Retinal pigment epithelial cell (primary cell): ENCODE results near the gene CP.
"Not testable (repeated sequence)": the region's sequence is repeated elsewhere in the genome, so short reads cannot be mapped to it uniquely, and the experiment has no call there.

Experiments
- DNase-seq: peaks from one replicate; pipeline ENCODE4 v3.0.0-alpha.2; 2010; ENCODE audit warnings: low read depth
- H3K4me3 ChIP-seq: 2 replicates; pipeline ENCODE4 v1.5.1; 2011; ENCODE audit warnings: mild to moderate bottlenecking, low read length, control low read depth, moderate library complexity
- TF ChIP-seq, protein P1 (sequence below): conservative IDR thresholded peaks from 2 replicates; pipeline ENCODE4 v1.5.1; 2011; ENCODE audit warnings: low read depth, low read length, control low read depth, inconsistent platforms

Gene CP

DNA sequence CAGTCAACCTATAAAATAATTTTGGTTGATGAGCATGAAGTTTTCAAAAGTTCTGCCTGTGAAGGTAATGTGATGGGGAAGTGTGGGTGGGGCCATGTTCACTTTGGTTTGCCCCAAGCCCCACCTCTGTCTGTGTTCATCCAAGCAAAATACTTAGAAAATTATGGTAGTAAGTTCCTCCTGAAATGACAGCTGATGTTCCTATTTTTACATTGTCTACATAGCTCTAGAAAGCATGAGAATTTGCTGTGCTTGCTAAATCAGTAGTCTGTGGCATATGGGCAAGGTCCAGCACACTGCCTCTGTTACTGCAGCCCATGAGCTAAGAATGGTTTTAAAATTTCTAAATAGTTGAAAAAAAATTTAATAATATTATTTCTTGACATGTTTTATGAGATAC, 21.9 kb upstream of the CP start:
- TF ChIP-seq, protein P1, sequence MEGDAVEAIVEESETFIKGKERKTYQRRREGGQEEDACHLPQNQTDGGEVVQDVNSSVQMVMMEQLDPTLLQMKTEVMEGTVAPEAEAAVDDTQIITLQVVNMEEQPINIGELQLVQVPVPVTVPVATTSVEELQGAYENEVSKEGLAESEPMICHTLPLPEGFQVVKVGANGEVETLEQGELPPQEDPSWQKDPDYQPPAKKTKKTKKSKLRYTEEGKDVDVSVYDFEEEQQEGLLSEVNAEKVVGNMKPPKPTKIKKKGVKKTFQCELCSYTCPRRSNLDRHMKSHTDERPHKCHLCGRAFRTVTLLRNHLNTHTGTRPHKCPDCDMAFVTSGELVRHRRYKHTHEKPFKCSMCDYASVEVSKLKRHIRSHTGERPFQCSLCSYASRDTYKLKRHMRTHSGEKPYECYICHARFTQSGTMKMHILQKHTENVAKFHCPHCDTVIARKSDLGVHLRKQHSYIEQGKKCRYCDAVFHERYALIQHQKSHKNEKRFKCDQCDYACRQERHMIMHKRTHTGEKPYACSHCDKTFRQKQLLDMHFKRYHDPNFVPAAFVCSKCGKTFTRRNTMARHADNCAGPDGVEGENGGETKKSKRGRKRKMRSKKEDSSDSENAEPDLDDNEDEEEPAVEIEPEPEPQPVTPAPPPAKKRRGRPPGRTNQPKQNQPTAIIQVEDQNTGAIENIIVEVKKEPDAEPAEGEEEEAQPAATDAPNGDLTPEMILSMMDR = no peak
- DNase-seq = no peak
- no peak overlapping the region for H3K4me3 ChIP-seq

DNA sequence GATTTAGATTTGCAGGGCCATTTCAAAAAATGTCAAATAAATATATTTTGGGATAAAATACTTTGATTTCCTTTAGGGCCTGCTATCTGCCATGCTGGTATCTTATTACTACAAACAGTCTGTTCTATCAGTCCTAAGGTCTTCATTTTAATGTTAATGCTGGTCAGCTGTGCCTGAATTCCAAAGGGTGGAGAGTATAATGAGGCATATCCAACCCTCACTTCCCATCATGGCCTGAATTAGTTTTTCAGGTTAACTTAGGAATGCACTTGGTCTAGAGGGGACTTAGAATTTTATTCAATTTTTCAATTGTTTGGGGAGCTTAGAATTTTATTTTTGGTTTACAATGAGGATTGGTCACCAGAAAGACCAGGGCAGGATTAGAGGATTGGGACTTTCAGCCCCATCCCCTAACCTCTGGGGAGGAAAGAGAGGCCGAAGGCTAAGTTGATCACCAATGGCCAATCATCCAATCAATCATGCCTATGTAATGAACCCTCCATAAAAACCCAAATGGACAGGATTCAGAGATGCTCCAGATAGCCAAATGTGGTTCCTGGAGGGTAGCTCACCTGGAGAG, 17.8 kb upstream of the CP start:
- DNase-seq = no peak
- H3K4me3 ChIP-seq = no peak overlapping the region
- TF ChIP-seq, protein P1 = no peak

GRCh38 chr3:149238268-149238667, 16.6 kb upstream of the CP start:
- not testable (repeated sequence) for H3K4me3 ChIP-seq

DNA sequence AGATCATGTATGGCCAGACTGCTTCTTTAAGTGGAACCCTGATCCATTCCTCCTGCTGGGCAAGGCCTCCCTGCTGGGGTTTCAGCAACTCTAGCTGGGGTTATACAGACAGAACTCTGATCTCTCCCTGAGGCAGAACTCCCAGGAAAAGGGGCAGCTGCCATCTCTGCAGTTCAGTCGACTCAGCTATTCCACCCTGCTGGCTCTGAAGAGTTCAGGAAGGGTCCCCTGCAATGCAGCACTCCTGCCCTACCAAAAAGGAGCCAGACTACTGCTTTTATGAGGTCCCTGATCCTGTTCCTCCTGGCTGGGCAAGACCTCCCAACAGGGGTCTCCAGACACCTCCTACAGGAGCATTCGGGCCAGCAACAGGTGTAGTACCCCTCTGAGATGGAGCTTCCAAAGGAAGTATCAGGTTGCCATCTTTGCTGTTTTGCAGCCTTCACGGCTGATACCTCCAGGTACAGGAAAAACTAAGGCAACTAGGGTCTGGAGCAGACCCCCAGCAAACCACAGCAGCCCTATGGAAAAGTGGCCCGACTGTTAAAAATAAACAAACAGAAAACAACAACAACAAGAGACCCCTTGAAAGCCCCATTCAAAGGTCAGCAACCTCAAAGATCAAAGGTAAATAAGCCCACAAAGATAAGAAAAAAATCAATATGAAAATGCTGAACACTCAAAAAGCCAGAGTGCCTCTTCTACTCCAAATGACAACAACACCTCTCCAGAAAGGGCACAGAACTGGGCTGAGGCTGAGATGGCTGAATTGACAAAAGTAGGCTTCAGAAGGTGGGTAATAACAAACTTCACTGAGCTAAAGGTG, 14.2 kb upstream of the CP start:
- DNase-seq = no peak
- TF ChIP-seq, protein P1 = no peak
- no peak overlapping the region for H3K4me3 ChIP-seq

More at GRCh38 chr3:149238268-149238667, 16.6 kb upstream of the CP start:
- not testable (repeated sequence) for DNase-seq

DNA sequence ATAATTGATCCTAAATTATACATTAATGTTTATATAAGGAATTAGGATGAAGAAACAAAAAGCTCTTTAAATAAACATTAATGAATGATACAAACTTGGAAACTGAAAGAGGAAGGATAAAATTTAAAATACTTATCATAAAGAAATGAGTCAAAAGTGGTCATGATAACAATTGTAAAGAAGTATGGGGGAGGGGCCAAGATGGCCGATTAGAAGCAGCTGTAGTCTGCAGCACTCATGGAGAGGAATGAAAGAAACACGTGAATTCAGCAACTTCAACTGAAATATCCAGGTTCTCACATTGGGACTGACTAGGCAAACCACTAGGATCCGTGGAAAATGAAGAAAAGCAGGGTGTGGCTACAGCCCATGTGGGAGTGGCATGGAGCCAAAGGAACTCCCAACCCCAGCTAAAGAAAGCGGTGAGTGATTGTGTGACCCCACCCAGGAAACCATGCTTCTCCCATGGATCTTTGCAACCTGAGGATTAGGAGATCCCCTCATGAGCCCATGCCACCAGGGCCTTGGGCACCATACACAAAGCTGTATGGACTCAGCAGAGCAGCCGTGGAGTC, 13.1 kb upstream of the CP start:
- TF ChIP-seq, protein P1 = no peak
- no peak for DNase-seq
- no peak overlapping the region for H3K4me3 ChIP-seq

DNA sequence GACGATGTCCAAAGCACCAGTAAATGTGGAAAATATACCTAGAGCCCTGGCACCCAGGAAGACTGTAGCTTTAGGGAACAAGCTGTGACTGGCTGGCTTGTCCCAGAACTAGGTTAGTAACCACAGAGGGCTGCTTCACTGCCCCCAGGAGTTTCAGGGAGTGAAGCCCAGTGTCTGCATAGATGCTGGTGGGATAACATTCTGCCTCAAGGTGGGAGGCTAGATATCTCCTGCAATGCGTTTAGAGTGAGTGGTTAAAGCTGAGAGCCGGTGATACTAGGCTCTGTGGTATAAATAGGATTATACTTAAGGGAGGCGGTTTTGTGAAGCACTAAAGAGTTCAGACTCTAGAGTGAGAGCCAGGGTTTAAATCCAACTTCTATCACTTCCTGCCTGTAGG, 11.7 kb upstream of the CP start:
- TF ChIP-seq, protein P1 = no peak
- no peak for DNase-seq
- H3K4me3 ChIP-seq = no peak overlapping the region

- no peak overlapping the region for H3K4me3 ChIP-seq
- DNase-seq = no peak
- TF ChIP-seq, protein P1 = no peak
Observed at GRCh38 chr3:149231871-149232270, 10.2 kb upstream of the CP start.
